HepG2 (cell line): ENCODE data around the gene BPIFB6. TPM values are rescaled to one million over a fixed set of nuclear protein-coding genes. Genes with fewer than 3 reads are reported as not detected.

ENCODE experiments used
- ARHGAP35 ChIP-seq: sonication (generic); formaldehyde crosslinking; IDR thresholded peaks from 2 replicates; pipeline ENCODE4 v1.9.0; 2022; ENCODE audit warnings: mild to moderate bottlenecking, inconsistent platforms, moderate library complexity, missing genetic modification reagents, borderline replicate concordance
- BHLHE40 ChIP-seq: IDR thresholded peaks from 2 replicates; pipeline ENCODE4 v1.6.1; 2011; ENCODE audit warnings: low read length, improper control_type of control experiment
- CCDC6 ChIP-seq: sonication (generic); formaldehyde crosslinking; IDR thresholded peaks from 2 replicates; pipeline ENCODE4 v1.8.1; 2022; ENCODE audit warnings: mild to moderate bottlenecking, missing genetic modification reagents, moderate library complexity
- ISX ChIP-seq: sonication (generic); formaldehyde crosslinking; conservative IDR thresholded peaks from 2 replicates; pipeline ENCODE4 v1.5.0; 2020; ENCODE audit warnings: missing genetic modification reagents
- MXI1 ChIP-seq: IDR thresholded peaks from 3 replicates; pipeline ENCODE4 v1.6.1; 2012; ENCODE audit warnings: low read depth, low read length, inconsistent platforms, borderline replicate concordance
- RFX3 ChIP-seq: IDR thresholded peaks from 2 replicates; pipeline ENCODE4 v1.6.1; 2016; ENCODE audit warnings: missing biosample characterization, missing genetic modification reagents
- TFE3 ChIP-seq: IDR thresholded peaks from 2 replicates; pipeline ENCODE4 v1.6.1; 2016
- THYN1 ChIP-seq: sonication (generic); formaldehyde crosslinking; IDR thresholded peaks from 2 replicates; pipeline ENCODE4 v1.8.1; 2023; ENCODE audit warnings: low read depth, mild to moderate bottlenecking, moderate library complexity, missing genetic modification reagents, borderline replicate concordance
- TP53 ChIP-seq: sonication (generic); formaldehyde crosslinking; conservative IDR thresholded peaks from 2 replicates; pipeline ENCODE4 v1.4.0; 2020; ENCODE audit warnings: missing genetic modification reagents
- TSC22D2 ChIP-seq: sonication (generic); formaldehyde crosslinking; IDR thresholded peaks from 2 replicates; pipeline ENCODE4 v1.5.1; 2020; ENCODE audit warnings: missing genetic modification reagents, mild to moderate bottlenecking, borderline replicate concordance
- ZFX ChIP-seq: sonication (generic); formaldehyde crosslinking; IDR thresholded peaks from 2 replicates; pipeline ENCODE4 v1.4.0; 2020; ENCODE audit warnings: mild to moderate bottlenecking, low read depth, missing genetic modification reagents, moderate library complexity
- ZNF235 ChIP-seq: sonication (generic); formaldehyde crosslinking; IDR thresholded peaks from 2 replicates; pipeline ENCODE4 v1.8.1; 2023; ENCODE audit warnings: mild to moderate bottlenecking, missing genetic modification reagents, borderline replicate concordance
- ZNF253 ChIP-seq: sonication (generic); formaldehyde crosslinking; IDR thresholded peaks from 2 replicates; pipeline ENCODE4 v1.8.0; 2022; ENCODE audit warnings: mild to moderate bottlenecking, missing genetic modification reagents, borderline replicate concordance
- ZNF441 ChIP-seq: sonication (generic); formaldehyde crosslinking; IDR thresholded peaks from 2 replicates; pipeline ENCODE4 v1.7.0; 2021; ENCODE audit warnings: missing genetic modification reagents, borderline replicate concordance
- ZNF512B ChIP-seq: sonication (generic); formaldehyde crosslinking; IDR thresholded peaks from 2 replicates; pipeline ENCODE4 v1.5.1; 2020; ENCODE audit warnings: missing genetic modification reagents, mild to moderate bottlenecking, borderline replicate concordance
- ZNF562 ChIP-seq: sonication (generic); formaldehyde crosslinking; IDR thresholded peaks from 2 replicates; pipeline ENCODE4 v1.8.0; 2022; ENCODE audit warnings: missing genetic modification reagents, borderline replicate concordance
- ZNF879 ChIP-seq: sonication (generic); formaldehyde crosslinking; IDR thresholded peaks from 2 replicates; pipeline ENCODE4 v1.8.1; 2023; ENCODE audit warnings: missing genetic modification reagents
- polyA plus RNA-seq, 8 experiments: library from polyadenylated mRNA; depleted of rRNA in 3 of 8; stranded (reverse) in 7 of 8; unstranded in 1 of 8; fragments of >200 nt; fragmentation: Illumina TruSeq in 4 of 8; extraction: Trizol in 4 of 8; gene quantifications; 2 replicates each; pipeline versions ENCODE4 v1.2.1 to v1.2.3, GENCODE V29; 2011 to 2016; ENCODE audit warnings: low read depth in 4 of 8, missing spikeins in 1 of 8, mixed read lengths in 1 of 8; ENCODE audit not compliant: insufficient read depth in 1 of 8
- total RNA-seq, 5 experiments: library from RNA; depleted of rRNA; stranded (reverse); fragments of >200 nt; fragmentation: Illumina TruSeq; extraction: Trizol; gene quantifications; 2 replicates each; pipeline ENCODE4 v1.2.3, GENCODE V29; 2016; ENCODE audit warnings: low read depth in 1 of 5
- TF ChIP-seq, protein P1 (sequence below), 2 experiments: sonication (generic) in 1 of 2; formaldehyde crosslinking in 1 of 2; IDR thresholded peaks; 2 replicates each; pipeline versions ENCODE4 v1.6.1 to v1.9.0; 2014 to 2022; ENCODE audit warnings: antibody characterized with exemption in 1 of 2, borderline replicate concordance in 1 of 2, inconsistent platforms in 1 of 2, low read depth in 1 of 2, missing genetic modification reagents in 1 of 2
- TF ChIP-seq, protein P2 (sequence below): sonication (generic); formaldehyde crosslinking; IDR thresholded peaks from 2 replicates; pipeline ENCODE4 v1.5.0; 2020; ENCODE audit warnings: missing genetic modification reagents

BPIFB6 gene
- total and polyA plus RNA-seq, 2 of the 13 experiments (the other 11 are each of a cell fraction or from before 2014, with no cell fraction given): 0.13 to 1.7 TPM

DNA sequence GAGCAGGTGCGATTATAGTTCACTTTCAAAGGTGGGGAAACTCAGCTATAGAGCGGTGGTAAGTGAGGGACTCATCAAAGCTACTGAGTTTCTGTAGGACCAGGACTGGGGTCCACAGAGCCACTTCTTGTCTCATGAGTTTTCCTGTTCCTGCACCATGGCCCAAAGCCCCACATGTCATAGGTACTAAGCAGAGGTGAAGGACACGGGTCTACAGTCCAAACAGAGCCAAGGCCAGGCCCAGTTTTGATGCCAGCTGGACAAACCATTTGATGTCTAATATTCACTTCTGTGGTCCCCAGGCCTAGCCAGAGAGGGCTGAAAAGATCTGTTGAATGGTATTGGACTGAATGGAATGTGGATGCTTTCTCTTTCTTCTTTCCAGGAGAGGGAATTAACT is 11.0 kb downstream of the BPIFB6 start (continued):
- TF ChIP-seq ZNF512B (CRISPR knock-in tag): no peak
- 0 out of 2 replicates have a peak, but pooled peaks have one; percentile 34 for TF ChIP-seq CCDC6 (CRISPR knock-in tag)
- TF ChIP-seq TP53 (CRISPR knock-in tag): 0 out of 2 replicates have a peak, but pooled peaks have one; percentile 27
- no peak for TF ChIP-seq ZFX (CRISPR knock-in tag)
- no peak for TF ChIP-seq BHLHE40
- TF ChIP-seq, protein P1, sequence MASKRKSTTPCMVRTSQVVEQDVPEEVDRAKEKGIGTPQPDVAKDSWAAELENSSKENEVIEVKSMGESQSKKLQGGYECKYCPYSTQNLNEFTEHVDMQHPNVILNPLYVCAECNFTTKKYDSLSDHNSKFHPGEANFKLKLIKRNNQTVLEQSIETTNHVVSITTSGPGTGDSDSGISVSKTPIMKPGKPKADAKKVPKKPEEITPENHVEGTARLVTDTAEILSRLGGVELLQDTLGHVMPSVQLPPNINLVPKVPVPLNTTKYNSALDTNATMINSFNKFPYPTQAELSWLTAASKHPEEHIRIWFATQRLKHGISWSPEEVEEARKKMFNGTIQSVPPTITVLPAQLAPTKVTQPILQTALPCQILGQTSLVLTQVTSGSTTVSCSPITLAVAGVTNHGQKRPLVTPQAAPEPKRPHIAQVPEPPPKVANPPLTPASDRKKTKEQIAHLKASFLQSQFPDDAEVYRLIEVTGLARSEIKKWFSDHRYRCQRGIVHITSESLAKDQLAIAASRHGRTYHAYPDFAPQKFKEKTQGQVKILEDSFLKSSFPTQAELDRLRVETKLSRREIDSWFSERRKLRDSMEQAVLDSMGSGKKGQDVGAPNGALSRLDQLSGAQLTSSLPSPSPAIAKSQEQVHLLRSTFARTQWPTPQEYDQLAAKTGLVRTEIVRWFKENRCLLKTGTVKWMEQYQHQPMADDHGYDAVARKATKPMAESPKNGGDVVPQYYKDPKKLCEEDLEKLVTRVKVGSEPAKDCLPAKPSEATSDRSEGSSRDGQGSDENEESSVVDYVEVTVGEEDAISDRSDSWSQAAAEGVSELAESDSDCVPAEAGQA (IDR thresholded peaks at IDR 0.05; ENCODE audit: low read depth): no peak
- TF ChIP-seq, protein P1 (CRISPR knock-in tag; IDR thresholded peaks at IDR 0.05; ENCODE audit: borderline replicate concordance): no peak
- TF ChIP-seq ISX (CRISPR knock-in tag): no peak
- TF ChIP-seq THYN1 (CRISPR knock-in tag): no peak
- TF ChIP-seq, protein P2, sequence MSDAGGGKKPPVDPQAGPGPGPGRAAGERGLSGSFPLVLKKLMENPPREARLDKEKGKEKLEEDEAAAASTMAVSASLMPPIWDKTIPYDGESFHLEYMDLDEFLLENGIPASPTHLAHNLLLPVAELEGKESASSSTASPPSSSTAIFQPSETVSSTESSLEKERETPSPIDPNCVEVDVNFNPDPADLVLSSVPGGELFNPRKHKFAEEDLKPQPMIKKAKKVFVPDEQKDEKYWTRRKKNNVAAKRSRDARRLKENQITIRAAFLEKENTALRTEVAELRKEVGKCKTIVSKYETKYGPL (CRISPR knock-in tag): no peak
- no peak for TF ChIP-seq MXI1
- TF ChIP-seq TFE3 (CRISPR knock-in tag): no peak
- TF ChIP-seq RFX3 (CRISPR knock-in tag): no peak
- TF ChIP-seq ZNF253 (CRISPR knock-in tag): no peak
- no peak for TF ChIP-seq TSC22D2 (CRISPR knock-in tag)
- TF ChIP-seq ZNF879 (CRISPR knock-in tag): no peak
- no peak for TF ChIP-seq ZNF235
- TF ChIP-seq ARHGAP35: no peak
- TF ChIP-seq ZNF441 (CRISPR knock-in tag): no peak
- no peak for TF ChIP-seq ZNF562 (CRISPR knock-in tag)
